IPS DF 4.7 (cell line): ENCODE results near the gene CTRB2.

Experiments
- DNase-seq: peaks from one replicate; pipeline ENCODE4 v3.0.0-alpha.2; 2013; ENCODE audit warnings: low spot score; ENCODE audit errors: extremely low read depth

The CTRB2 gene

DNA sequence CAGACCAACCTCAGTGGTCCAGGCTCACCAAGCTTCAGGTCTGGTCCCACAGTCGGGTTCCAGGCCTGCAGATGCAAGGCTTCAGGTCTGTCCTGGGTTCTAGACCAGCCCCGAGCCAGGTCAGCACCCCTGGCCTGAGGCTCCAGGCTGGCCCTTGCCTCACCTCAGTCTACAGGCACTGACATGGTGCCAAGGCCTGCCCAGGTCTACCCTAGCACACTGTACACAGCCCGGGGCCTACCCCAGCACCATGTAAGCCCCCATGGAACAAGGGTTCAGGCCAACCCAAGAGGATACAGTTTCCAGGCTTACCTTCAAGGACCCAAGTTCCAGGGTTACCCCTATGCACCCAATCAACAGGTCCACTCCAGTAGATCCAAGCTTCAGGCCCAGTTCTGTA lies 31.9 kb downstream of the CTRB2 start:
- DNase-seq, result no peak

GRCh38 chr16:75172578-75172977 lies 34.4 kb downstream of the CTRB2 start:
- no peak for DNase-seq

- DNase-seq, result no peak
Observed at GRCh38 chr16:75169899-75170405, 37.0 kb downstream of the CTRB2 start.

DNA sequence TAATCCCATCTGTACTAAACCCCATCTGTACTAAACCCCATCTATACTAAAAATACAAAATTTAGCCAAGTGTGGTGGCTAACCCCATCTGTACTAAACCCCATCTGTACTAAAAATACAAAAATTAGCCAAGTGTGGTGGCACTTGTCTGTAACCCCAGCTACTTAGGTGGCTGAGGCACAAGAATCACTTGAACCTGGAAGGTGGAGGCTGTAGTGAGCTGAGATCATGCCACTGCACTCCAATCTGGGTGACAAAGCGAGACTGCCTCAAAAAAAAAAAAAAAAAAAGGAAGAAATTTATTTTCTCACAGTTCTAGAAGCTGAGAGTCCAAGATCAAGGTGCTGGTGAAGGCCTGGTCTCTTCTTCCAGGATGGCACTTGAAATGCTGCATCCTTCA lies 46.6 kb downstream of the CTRB2 start:
- no peak for DNase-seq
